Neural cell (in vitro differentiated cells): ENCODE data around the gene CYP2U1. TPM values are rescaled to one million over a fixed set of nuclear protein-coding genes. Genes with fewer than 3 reads are reported as not detected.

Experiments
- H2AFZ ChIP-seq: fragments of 200-600, 300-800 bp; sonication (generic), shearing (Covaris generic); 2 replicates; pipeline ENCODE4 v1.6.0; 2014; ENCODE audit warnings: low read depth, mild to moderate bottlenecking, antibody characterized with exemption, low read length, moderate library complexity
- H3F3A ChIP-seq: fragments of 200-600 bp; shearing (Covaris generic); 2 replicates; pipeline ENCODE4 v1.6.1; 2016; ENCODE audit warnings: mild to moderate bottlenecking, moderate library complexity, mixed read lengths, antibody characterized with exemption, low read length; ENCODE audit not compliant: insufficient read depth, poor library complexity, severe bottlenecking
- H3K27ac ChIP-seq: fragments of 200-600, 300-800 bp; sonication (generic), shearing (Covaris generic); 2 replicates; pipeline ENCODE4 v1.5.1; 2014; ENCODE audit warnings: mild to moderate bottlenecking, low read length, moderate library complexity
- H3K27me3 ChIP-seq: fragments of 300-800, 200-600 bp; sonication (generic), shearing (Covaris generic); 2 replicates; pipeline ENCODE4 v1.6.0; 2014; ENCODE audit warnings: mild to moderate bottlenecking, low read depth, low read length, moderate library complexity; ENCODE audit not compliant: insufficient read depth
- H3K36me3 ChIP-seq: fragments of 300-800, 200-600 bp; sonication (generic), shearing (Covaris generic); 2 replicates; pipeline ENCODE4 v1.5.1; 2014; ENCODE audit warnings: mild to moderate bottlenecking, antibody characterized with exemption, low read length, moderate library complexity; ENCODE audit not compliant: insufficient read depth
- H3K4me2 ChIP-seq: fragments of 300-800, 200-600 bp; sonication (generic), shearing (Covaris generic); 2 replicates; pipeline ENCODE4 v1.6.0; 2014; ENCODE audit warnings: mild to moderate bottlenecking, low read length
- H3K4me3 ChIP-seq: fragments of 300-800, 200-600 bp; sonication (generic), shearing (Covaris generic); 2 replicates; pipeline ENCODE4 v1.5.1; 2014; ENCODE audit warnings: mild to moderate bottlenecking, low read length, moderate library complexity
- H3K79me2 ChIP-seq: fragments of 200-600 bp; shearing (Covaris generic); replicated peaks from 2 replicates; pipeline ENCODE4 v1.6.0; 2014; ENCODE audit warnings: mild to moderate bottlenecking, low read length, moderate library complexity; ENCODE audit not compliant: insufficient read depth
- H3K9ac ChIP-seq: fragments of 300-800, 200-600 bp; sonication (generic), shearing (Covaris generic); 2 replicates; pipeline ENCODE4 v1.6.1; 2016; ENCODE audit warnings: mild to moderate bottlenecking, low read length, mixed read lengths
- H3K9me2 ChIP-seq: fragments of 200-600 bp; shearing (Covaris generic); 2 replicates; pipeline ENCODE4 v1.6.1; 2016; ENCODE audit warnings: mild to moderate bottlenecking, low read length, mixed read lengths; ENCODE audit not compliant: insufficient read depth
- H3K9me3 ChIP-seq: fragments of 200-600, 300-800 bp; sonication (generic), shearing (Covaris generic); 2 replicates; pipeline ENCODE4 v1.6.1; 2016; ENCODE audit warnings: mild to moderate bottlenecking, mixed run types, low read length, moderate library complexity, mixed read lengths
- H4K20me1 ChIP-seq: fragments of 200-600 bp; shearing (Covaris generic); 2 replicates; pipeline ENCODE4 v1.6.1; 2016; ENCODE audit warnings: mild to moderate bottlenecking, mixed run types; ENCODE audit not compliant: insufficient read depth
- CTCF ChIP-seq: fragments of 450-650 bp; IDR thresholded peaks from 2 replicates; pipeline ENCODE4 v1.5.1; 2014; ENCODE audit warnings: antibody characterized with exemption, mild to moderate bottlenecking, moderate library complexity; ENCODE audit not compliant: poor library complexity, severe bottlenecking
- EP300 ChIP-seq: fragments of 450-650 bp; conservative IDR thresholded peaks from 2 replicates; pipeline ENCODE4 v1.6.1; 2014; ENCODE audit warnings: antibody characterized with exemption, mild to moderate bottlenecking, moderate library complexity; ENCODE audit not compliant: poor library complexity, severe bottlenecking
- EZH2 ChIP-seq: fragments of 200-600, 300-800 bp; shearing (Covaris generic), sonication (generic); IDR thresholded peaks from 2 replicates; pipeline ENCODE4 v1.6.1; 2014; ENCODE audit warnings: antibody characterized with exemption, low read length, borderline replicate concordance, mild to moderate bottlenecking; ENCODE audit not compliant: insufficient read depth, poor library complexity, severe bottlenecking
- MXI1 ChIP-seq: fragments of 450-650 bp; conservative IDR thresholded peaks from 2 replicates; pipeline ENCODE4 v1.6.1; 2014; ENCODE audit warnings: antibody characterized with exemption, mild to moderate bottlenecking; ENCODE audit not compliant: poor library complexity, severe bottlenecking
- POLR2AphosphoS5 ChIP-seq: IDR thresholded peaks from 2 replicates; pipeline ENCODE4 v1.6.1; 2012
- RAD21 ChIP-seq: fragments of 450-650 bp; conservative IDR thresholded peaks from 2 replicates; pipeline ENCODE4 v1.6.1; 2014; ENCODE audit warnings: antibody characterized with exemption, mild to moderate bottlenecking, moderate library complexity
- SMC3 ChIP-seq: fragments of 450-650 bp; conservative IDR thresholded peaks from 2 replicates; pipeline ENCODE4 v1.6.1; 2014; ENCODE audit warnings: antibody characterized with exemption, mild to moderate bottlenecking, moderate library complexity; ENCODE audit not compliant: poor library complexity
- TAF1 ChIP-seq: IDR thresholded peaks from 2 replicates; pipeline ENCODE4 v1.6.1; 2012; ENCODE audit warnings: low read depth
- polyA plus RNA-seq: library from polyadenylated mRNA; depleted of rRNA; stranded (reverse); fragments of >200 nt; gene quantifications from 2 replicates; pipeline ENCODE4 v1.2.3, GENCODE V29; 2014
- TF ChIP-seq, protein P1 (sequence below): IDR thresholded peaks from 2 replicates; pipeline ENCODE4 v1.6.1; 2012; ENCODE audit warnings: borderline replicate concordance

CYP2U1 gene
- polyA plus RNA-seq, 1 donor from 2014 or later = 8.8 TPM

DNA sequence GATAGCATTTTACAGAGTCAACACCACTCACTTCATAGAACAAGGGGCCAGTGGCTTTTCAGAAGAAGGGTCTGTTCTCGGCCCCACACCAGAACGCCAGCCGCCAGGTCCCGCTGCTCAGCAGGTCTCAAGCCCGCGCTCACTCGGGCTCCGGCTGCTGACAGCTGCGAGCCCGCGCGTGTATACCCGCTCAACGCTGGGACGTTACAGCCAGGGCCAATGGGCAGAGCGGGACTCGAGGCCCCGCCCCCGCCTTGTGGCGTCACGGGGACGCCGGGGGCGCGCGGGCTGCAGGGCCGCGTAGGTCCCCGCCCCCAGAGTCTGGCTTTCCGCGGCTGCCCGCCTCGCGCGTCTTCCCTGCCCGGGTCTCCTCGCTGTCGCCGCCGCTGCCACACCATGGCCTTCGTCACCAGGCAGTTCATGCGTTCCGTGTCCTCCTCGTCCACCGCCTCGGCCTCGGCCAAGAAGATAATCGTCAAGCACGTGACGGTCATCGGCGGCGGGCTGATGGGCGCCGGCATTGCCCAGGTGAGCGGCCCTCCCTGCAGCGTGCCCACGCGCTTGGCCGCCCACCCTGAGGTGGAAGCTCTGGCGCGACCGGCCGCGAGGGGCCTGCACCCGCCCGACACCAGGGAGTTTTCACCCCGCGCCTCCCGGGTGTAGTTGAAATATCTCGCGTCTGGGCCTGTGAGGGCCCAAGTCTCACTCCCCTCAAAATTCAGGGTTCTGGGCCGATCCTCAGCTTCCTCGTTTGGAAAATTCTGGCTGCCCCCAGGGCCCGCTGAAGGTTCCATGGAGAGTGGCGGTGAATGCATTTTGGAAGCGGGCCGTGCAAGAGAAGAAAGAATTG is 58.4 kb downstream of the CYP2U1 start, which contains the start of gene HADH:
HADH (plus strand) TSS at position 353 of the 850 bp plus-strand sequence; CDS start at position 397, 44 bp downstream.
- no peaks in the 10 kb centered on the region for H3K36me3 ChIP-seq
- no peaks in the 10 kb centered on the region for H3K9me2 ChIP-seq
- H3K4me2 ChIP-seq = peak within 1 kb of the TSS; percentile 82
- peak within 1 kb of the TSS; percentile 72 for H3K27ac ChIP-seq
- TF ChIP-seq SMC3 = no peak
- peak; percentile 92 for TF ChIP-seq MXI1
- TF ChIP-seq POLR2AphosphoS5 = peak; percentile 92
- TF ChIP-seq TAF1 = peak; percentile 88
- TF ChIP-seq EP300 = peak; percentile 63
- TF ChIP-seq EZH2 = no peak
- TF ChIP-seq CTCF = no peak
- TF ChIP-seq, protein P1, sequence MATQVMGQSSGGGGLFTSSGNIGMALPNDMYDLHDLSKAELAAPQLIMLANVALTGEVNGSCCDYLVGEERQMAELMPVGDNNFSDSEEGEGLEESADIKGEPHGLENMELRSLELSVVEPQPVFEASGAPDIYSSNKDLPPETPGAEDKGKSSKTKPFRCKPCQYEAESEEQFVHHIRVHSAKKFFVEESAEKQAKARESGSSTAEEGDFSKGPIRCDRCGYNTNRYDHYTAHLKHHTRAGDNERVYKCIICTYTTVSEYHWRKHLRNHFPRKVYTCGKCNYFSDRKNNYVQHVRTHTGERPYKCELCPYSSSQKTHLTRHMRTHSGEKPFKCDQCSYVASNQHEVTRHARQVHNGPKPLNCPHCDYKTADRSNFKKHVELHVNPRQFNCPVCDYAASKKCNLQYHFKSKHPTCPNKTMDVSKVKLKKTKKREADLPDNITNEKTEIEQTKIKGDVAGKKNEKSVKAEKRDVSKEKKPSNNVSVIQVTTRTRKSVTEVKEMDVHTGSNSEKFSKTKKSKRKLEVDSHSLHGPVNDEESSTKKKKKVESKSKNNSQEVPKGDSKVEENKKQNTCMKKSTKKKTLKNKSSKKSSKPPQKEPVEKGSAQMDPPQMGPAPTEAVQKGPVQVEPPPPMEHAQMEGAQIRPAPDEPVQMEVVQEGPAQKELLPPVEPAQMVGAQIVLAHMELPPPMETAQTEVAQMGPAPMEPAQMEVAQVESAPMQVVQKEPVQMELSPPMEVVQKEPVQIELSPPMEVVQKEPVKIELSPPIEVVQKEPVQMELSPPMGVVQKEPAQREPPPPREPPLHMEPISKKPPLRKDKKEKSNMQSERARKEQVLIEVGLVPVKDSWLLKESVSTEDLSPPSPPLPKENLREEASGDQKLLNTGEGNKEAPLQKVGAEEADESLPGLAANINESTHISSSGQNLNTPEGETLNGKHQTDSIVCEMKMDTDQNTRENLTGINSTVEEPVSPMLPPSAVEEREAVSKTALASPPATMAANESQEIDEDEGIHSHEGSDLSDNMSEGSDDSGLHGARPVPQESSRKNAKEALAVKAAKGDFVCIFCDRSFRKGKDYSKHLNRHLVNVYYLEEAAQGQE = peak; percentile 81
- TF ChIP-seq RAD21 = peak; percentile 26
- H3K9ac ChIP-seq = peak within 1 kb of the TSS; percentile 88
- H4K20me1 ChIP-seq = no peaks in the 10 kb centered on the region
- no peaks in the 10 kb centered on the region for H3K27me3 ChIP-seq
- H3F3A ChIP-seq = no peaks in the 10 kb centered on the region
- H2AFZ ChIP-seq = peak within 1 kb of the TSS; percentile 83
- peak within 1 kb of the TSS; percentile 92 for H3K4me3 ChIP-seq
- H3K79me2 ChIP-seq = peaks cover 10% of the 10 kb centered on the region
- H3K9me3 ChIP-seq = no peaks in the 10 kb centered on the region

GRCh38 chr4:107991945-107992630 is 60.7 kb downstream of the CYP2U1 start:
- Histone ChIP-seq H3K27me3 (no peaks in the 10 kb centered on the region), H3K4me2 (peak overlapping the region; percentile 25), H4K20me1 (peaks cover 3% of the 10 kb centered on the region), H3F3A (no peaks in the 10 kb centered on the region), H3K79me2 (peaks cover 15% of the 10 kb centered on the region), H3K27ac (no peak overlapping the region), H3K9ac (no peak overlapping the region), H3K9me2 (no peaks in the 10 kb centered on the region), H3K9me3 (no peaks in the 10 kb centered on the region), H3K4me3 (peak overlapping the region; percentile 92), H2AFZ (no peak overlapping the region), H3K36me3 (no peaks in the 10 kb centered on the region)
- no peak for TF ChIP-seq TAF1
- no peak for TF ChIP-seq RAD21
- no peak for TF ChIP-seq EZH2
- TF ChIP-seq MXI1 = no peak
- no peak for TF ChIP-seq SMC3
- TF ChIP-seq CTCF = no peak
- TF ChIP-seq, protein P1 = no peak
- TF ChIP-seq POLR2AphosphoS5 = no peak
- TF ChIP-seq EP300 = no peak
